HEK293 (cell line): Measurements from ENCODE around the gene TBC1D4.

ENCODE experiments used
- FEZF1 ChIP-seq: fragments of 450-650 bp; formaldehyde crosslinking; IDR thresholded peaks from 2 replicates; pipeline ENCODE4 v1.5.1; 2016; ENCODE audit warnings: missing biosample characterization, missing genetic modification characterization
- GLIS2 ChIP-seq: fragments of 450-650 bp; formaldehyde crosslinking; IDR thresholded peaks from 2 replicates; pipeline ENCODE4 v1.5.1; 2016; ENCODE audit warnings: missing biosample characterization, missing genetic modification characterization
- HOXD13 ChIP-seq: sonication (generic); formaldehyde crosslinking; IDR thresholded peaks from 2 replicates; pipeline ENCODE4 v1.8.0; 2022; ENCODE audit warnings: missing genetic modification reagents, borderline replicate concordance
- OSR2 ChIP-seq: fragments of 450-650 bp; formaldehyde crosslinking; IDR thresholded peaks from 2 replicates; pipeline ENCODE4 v1.5.1; 2016; ENCODE audit warnings: missing biosample characterization, missing genetic modification characterization
- ZBTB10 ChIP-seq: fragments of 450-650 bp; formaldehyde crosslinking; IDR thresholded peaks from 2 replicates; pipeline ENCODE4 v1.5.1; 2016; ENCODE audit warnings: missing biosample characterization, missing genetic modification characterization
- ZBTB20 ChIP-seq: fragments of 450-650 bp; formaldehyde crosslinking; IDR thresholded peaks from 2 replicates; pipeline ENCODE4 v1.5.1; 2016; ENCODE audit warnings: missing biosample characterization, missing genetic modification characterization
- ZBTB21 ChIP-seq: fragments of 450-650 bp; formaldehyde crosslinking; IDR thresholded peaks from 2 replicates; pipeline ENCODE4 v1.5.1; 2017; ENCODE audit warnings: missing biosample characterization, missing genetic modification characterization
- ZBTB26 ChIP-seq: fragments of 450-650 bp; formaldehyde crosslinking; optimal IDR thresholded peaks from 2 replicates; pipeline ENCODE3; 2016; ENCODE audit warnings: missing biosample characterization, mild to moderate bottlenecking, missing genetic modification characterization
- ZBTB48 ChIP-seq: fragments of 450-650 bp; formaldehyde crosslinking; IDR thresholded peaks from 2 replicates; pipeline ENCODE4 v1.5.1; 2016; ENCODE audit warnings: missing biosample characterization, missing genetic modification characterization
- ZBTB49 ChIP-seq: fragments of 450-650 bp; formaldehyde crosslinking; IDR thresholded peaks from 2 replicates; pipeline ENCODE4 v1.5.1; 2016; ENCODE audit warnings: missing biosample characterization, missing genetic modification characterization, low read depth
- ZEB2 ChIP-seq: fragments of 450-650 bp; formaldehyde crosslinking; IDR thresholded peaks from 2 replicates; pipeline ENCODE4 v1.5.1; 2016; ENCODE audit warnings: missing biosample characterization, missing genetic modification characterization
- ZFHX2 ChIP-seq: fragments of 450-650 bp; formaldehyde crosslinking; conservative IDR thresholded peaks from 2 replicates; pipeline ENCODE4 v1.5.1; 2016; ENCODE audit warnings: missing biosample characterization, missing genetic modification characterization
- ZNF211 ChIP-seq: fragments of 450-650 bp; formaldehyde crosslinking; IDR thresholded peaks from 2 replicates; pipeline ENCODE4 v1.5.1; 2016; ENCODE audit warnings: low read depth, missing biosample characterization, missing genetic modification characterization
- ZNF266 ChIP-seq: fragments of 450-650 bp; formaldehyde crosslinking; IDR thresholded peaks from 2 replicates; pipeline ENCODE4 v1.5.1; 2016; ENCODE audit warnings: missing biosample characterization, missing genetic modification characterization, low read depth
- ZNF280C ChIP-seq: fragments of 450-650 bp; formaldehyde crosslinking; IDR thresholded peaks from 2 replicates; pipeline ENCODE4 v1.5.1; 2016; ENCODE audit warnings: missing biosample characterization, missing genetic modification characterization
- ZNF324 ChIP-seq: fragments of 450-650 bp; formaldehyde crosslinking; IDR thresholded peaks from 2 replicates; pipeline ENCODE4 v1.5.1; 2016; ENCODE audit warnings: missing biosample characterization, missing genetic modification characterization
- ZNF398 ChIP-seq: fragments of 450-650 bp; formaldehyde crosslinking; IDR thresholded peaks from 2 replicates; pipeline ENCODE4 v1.5.1; 2017; ENCODE audit warnings: missing biosample characterization, missing genetic modification characterization
- ZNF423 ChIP-seq: fragments of 450-650 bp; formaldehyde crosslinking; IDR thresholded peaks from 2 replicates; pipeline ENCODE4 v1.5.1; 2016; ENCODE audit warnings: missing biosample characterization, missing genetic modification characterization
- ZNF521 ChIP-seq: fragments of 450-650 bp; formaldehyde crosslinking; IDR thresholded peaks from 2 replicates; pipeline ENCODE4 v1.5.1; 2017; ENCODE audit warnings: missing biosample characterization, mild to moderate bottlenecking, missing genetic modification characterization
- ZNF544 ChIP-seq: fragments of 450-650 bp; formaldehyde crosslinking; IDR thresholded peaks from 2 replicates; pipeline ENCODE4 v1.5.0; 2017; ENCODE audit warnings: missing biosample characterization, missing genetic modification characterization
- ZNF548 ChIP-seq: fragments of 450-650 bp; formaldehyde crosslinking; IDR thresholded peaks from 2 replicates; pipeline ENCODE4 v1.5.1; 2016; ENCODE audit warnings: missing biosample characterization, missing genetic modification characterization
- ZNF555 ChIP-seq: fragments of 450-650 bp; formaldehyde crosslinking; conservative IDR thresholded peaks from 2 replicates; pipeline ENCODE4 v1.5.1; 2017; ENCODE audit warnings: missing biosample characterization, mild to moderate bottlenecking, missing genetic modification characterization, inconsistent platforms
- ZNF596 ChIP-seq: fragments of 450-650 bp; IDR thresholded peaks from 2 replicates; pipeline ENCODE4 v1.5.0; 2018; ENCODE audit warnings: missing biosample characterization, mild to moderate bottlenecking, missing genetic modification characterization, moderate library complexity
- ZNF621 ChIP-seq: fragments of 450-650 bp; formaldehyde crosslinking; IDR thresholded peaks from 2 replicates; pipeline ENCODE4 v1.5.1; 2017; ENCODE audit warnings: missing biosample characterization, missing genetic modification characterization
- ZNF645 ChIP-seq: fragments of 450-650 bp; formaldehyde crosslinking; IDR thresholded peaks from 2 replicates; pipeline ENCODE4; 2016; ENCODE audit warnings: missing biosample characterization, missing genetic modification characterization
- ZNF677 ChIP-seq: fragments of 450-650 bp; IDR thresholded peaks from 2 replicates; pipeline ENCODE4 v1.5.0; 2018; ENCODE audit warnings: missing biosample characterization, mild to moderate bottlenecking, missing genetic modification characterization, moderate library complexity
- ZNF76 ChIP-seq: fragments of 450-650 bp; formaldehyde crosslinking; IDR thresholded peaks from 2 replicates; pipeline ENCODE4; 2016; ENCODE audit warnings: low read depth, missing biosample characterization, missing genetic modification characterization, borderline replicate concordance
- ZNF837 ChIP-seq: fragments of 450-650 bp; formaldehyde crosslinking; IDR thresholded peaks from 2 replicates; pipeline ENCODE4 v1.5.1; 2016; ENCODE audit warnings: missing biosample characterization, missing genetic modification characterization
- ZSCAN16 ChIP-seq: fragments of 450-650 bp; formaldehyde crosslinking; IDR thresholded peaks from 2 replicates; pipeline ENCODE4 v1.5.1; 2016; ENCODE audit warnings: missing biosample characterization, missing genetic modification characterization
- ZSCAN23 ChIP-seq: fragments of 450-650 bp; formaldehyde crosslinking; IDR thresholded peaks from 2 replicates; pipeline ENCODE4 v1.5.1; 2016; ENCODE audit warnings: missing biosample characterization, missing genetic modification characterization

TBC1D4 gene

GRCh38 chr13:75480671-75481175 lies 1.2 kb downstream of the TBC1D4 start (continued):
- TF ChIP-seq ZBTB49 (tag by site-specific recombination) (no peak), ZBTB21 (tag by site-specific recombination) (no peak; the same call in 1 of the 2 replicates), ZNF423 (no peak), ZNF596 (tag by site-specific recombination) (no peak), ZNF555 (no peak), ZNF211 (tag by site-specific recombination) (no peak), ZNF544 (tag by site-specific recombination) (no peak), ZNF324 (peak; percentile 93), OSR2 (tag by site-specific recombination) (no peak), ZNF677 (tag by site-specific recombination) (no peak), ZBTB20 (tag by site-specific recombination) (peak; percentile 23; the same call in 1 of the 2 replicates), ZNF398 (tag by site-specific recombination) (peak; percentile 74), ZNF621 (no peak), ZEB2 (tag by site-specific recombination) (peak; percentile 91), ZNF266 (tag by site-specific recombination) (no peak), ZNF280C (tag by site-specific recombination) (no peak), ZBTB26 (tag by site-specific recombination) (peak; percentile 98), FEZF1 (tag by site-specific recombination) (peak; percentile 50), ZFHX2 (tag by site-specific recombination) (peak; percentile 64), ZBTB10 (tag by site-specific recombination) (peak; percentile 64; the same call in 1 of the 2 replicates), ZSCAN23 (tag by site-specific recombination) (0 out of 2 replicates have a peak, but pooled peaks have one; percentile 21), ZBTB48 (tag by site-specific recombination) (peak; percentile 79), GLIS2 (no peak), ZNF645 (tag by site-specific recombination) (no peak), HOXD13 (no peak), ZNF837 (tag by site-specific recombination) (peak; percentile 87), ZNF521 (tag by site-specific recombination) (no peak), ZNF76 (tag by site-specific recombination) (no peak; the same call in 1 of the 2 replicates), ZSCAN16 (tag by site-specific recombination) (0 out of 2 replicates have a peak, but pooled peaks have one; percentile 64), ZNF548 (tag by site-specific recombination) (no peak)
